Activated CD4-positive, alpha-beta T cell treated with anti-CD3 and anti-CD28 coated beads for 36 hours (primary cell): Measurements from ENCODE around the gene MAPRE2. TPM values are rescaled to one million over a fixed set of nuclear protein-coding genes. Genes with fewer than 3 reads are reported as not detected.

Experiments
- ATAC-seq: fragments of 200-7000 bp; cut with Tn5 transposase; one replicate; pipeline ENCODE4 v1.10.0; 2021; ENCODE audit warnings: mild to moderate bottlenecking, moderate library complexity
- CTCF ChIA-PET: fragments of 350-600 bp; sonication (Branson Sonifier 250); formaldehyde crosslinking; loops from one replicate; lab custom pipeline; 2021; ENCODE audit warnings: antibody characterized with exemption; lab: Charles Lee
- POLR2A ChIA-PET: fragments of 350-600 bp; sonication (Branson Sonifier 250); formaldehyde crosslinking; loops from one replicate; lab custom pipeline; 2021; ENCODE audit warnings: antibody characterized with exemption, inconsistent platforms; lab: Charles Lee
- DNase-seq: peaks from one replicate; pipeline ENCODE4 v3.0.0-alpha.2; 2020
- H3K27ac Mint-ChIP-seq: one replicate; pipeline ENCODE4 v1.8.0; 2021; ENCODE audit warnings: mixed read lengths
- H3K27me3 Mint-ChIP-seq: one replicate; pipeline ENCODE4 v1.8.0; 2021; ENCODE audit warnings: mixed read lengths
- H3K36me3 Mint-ChIP-seq: one replicate; pipeline ENCODE4 v1.8.0; 2021; ENCODE audit warnings: low read depth, mixed read lengths
- H3K4me1 Mint-ChIP-seq: one replicate; pipeline ENCODE4 v1.8.0; 2021; ENCODE audit warnings: mixed read lengths
- H3K4me3 Mint-ChIP-seq: one replicate; pipeline ENCODE4 v1.8.0; 2021; ENCODE audit warnings: mild to moderate bottlenecking, moderate library complexity, mixed read lengths
- H3K9me3 Mint-ChIP-seq: one replicate; pipeline ENCODE4 v1.8.0; 2021; ENCODE audit warnings: low read depth, mixed read lengths
- intact Hi-C, 2 experiments: fragments of 100-400 bp; cut with DNase I in 1 of 2; cut with micrococcal nuclease in 1 of 2; formaldehyde crosslinking; loops; one replicate each; pipeline versions ENCODE4 v1.14.2 to v1.15.1; 2022 to 2024; cut with DNase I, micrococcal nuclease
- total RNA-seq, 2 experiments: library from RNA; stranded (reverse); gene quantifications; one replicate each; pipeline ENCODE4 v1.2.3, GENCODE V29; 2021

MAPRE2 gene
- total RNA-seq, 2 experiments from 2014 or later = 59.4 to 83.8 TPM

DNA sequence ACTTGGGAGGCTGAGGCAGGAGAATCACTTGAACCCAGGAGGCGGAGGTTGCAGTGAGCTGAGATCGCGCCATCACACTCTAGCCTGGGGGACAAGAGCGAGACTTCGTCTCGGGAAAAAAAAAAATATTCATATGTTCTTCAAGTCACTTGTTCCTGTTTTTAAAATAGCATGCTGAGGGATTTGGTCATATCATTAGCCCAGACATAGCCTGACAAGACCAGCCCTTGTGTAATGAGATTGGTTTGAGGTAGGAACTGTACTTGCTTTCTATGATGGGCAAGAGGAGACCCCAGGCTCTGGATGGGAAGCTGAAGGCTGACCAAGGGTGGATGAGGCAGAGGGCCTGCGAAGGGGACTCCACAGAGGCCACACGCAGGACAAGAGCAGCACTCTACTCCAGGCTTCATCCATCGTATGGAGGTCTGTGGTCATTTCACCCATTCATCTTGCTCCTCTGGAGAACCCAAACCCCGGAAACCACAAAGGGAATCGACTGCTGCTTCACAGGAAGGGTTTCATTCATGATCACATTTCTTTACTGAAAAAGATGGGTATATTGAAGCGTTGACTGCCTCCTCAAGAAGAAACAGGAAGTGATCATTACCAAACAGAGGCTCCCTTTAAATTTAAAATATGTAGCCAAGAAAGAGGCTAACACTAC is 112.5 kb downstream of the MAPRE2 start:
- peaks cover 7% of the 10 kb centered on the region for H3K36me3 Mint-ChIP-seq
- H3K4me1 Mint-ChIP-seq = peaks cover 19% of the 10 kb centered on the region
- H3K4me3 Mint-ChIP-seq = no peak overlapping the region
- POLR2A ChIA-PET = interaction anchor here (0.7 kb wide), 1 partner anchor 173 kb away, joined by 3 read pairs; no protein-coding TSS in a partner anchor
- no peak for DNase-seq
- H3K9me3 Mint-ChIP-seq = peaks cover 4% of the 10 kb centered on the region
- ATAC-seq = no peak
- no peaks in the 10 kb centered on the region for H3K27me3 Mint-ChIP-seq
- CTCF ChIA-PET = interaction anchor here (1.7 kb wide), 1 partner anchor 10 kb away, joined by 5 read pairs; no protein-coding TSS in a partner anchor
- intact Hi-C loops = no loop called here
- H3K27ac Mint-ChIP-seq = no peak overlapping the region

DNA sequence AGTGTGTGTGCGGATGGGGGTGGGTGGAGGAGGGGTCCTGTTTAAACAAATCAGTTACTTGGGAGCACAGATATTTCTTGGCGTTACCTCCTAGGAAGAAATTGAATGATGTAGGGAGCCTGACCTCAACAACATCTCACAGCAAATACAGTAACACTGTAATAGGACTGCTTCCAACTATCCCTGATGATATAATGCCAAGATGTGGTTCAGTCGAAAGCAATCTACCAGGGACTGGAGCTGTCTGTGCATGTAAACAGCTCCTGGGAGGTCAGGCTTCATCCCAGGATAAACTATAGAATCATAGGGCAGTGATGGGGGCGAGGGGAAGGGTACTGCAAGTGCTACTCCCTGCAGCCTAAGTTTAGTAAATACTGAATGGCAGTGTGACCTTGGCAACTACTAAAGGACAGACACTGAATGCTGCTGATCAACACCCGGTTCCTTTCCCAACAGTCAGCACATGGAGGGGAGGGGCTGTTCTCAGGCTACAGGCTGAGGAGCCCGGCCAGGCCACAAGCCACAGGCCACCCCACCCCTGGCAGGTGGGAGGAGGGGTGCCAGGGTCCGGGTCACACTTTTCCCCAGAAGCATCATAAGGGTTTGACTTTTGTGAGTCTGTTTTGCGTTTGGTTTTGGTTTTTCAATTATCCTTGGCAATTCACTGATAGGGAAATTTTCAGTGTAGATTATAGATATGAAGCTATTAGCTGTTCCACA is 114.3 kb downstream of the MAPRE2 start:
- DNase-seq (no peak), ATAC-seq (no peak)
- CTCF ChIA-PET = no interaction called here
- POLR2A ChIA-PET = no interaction called here
- peaks cover 31% of the 10 kb centered on the region for H3K4me1 Mint-ChIP-seq
- H3K27me3 Mint-ChIP-seq = no peaks in the 10 kb centered on the region
- no peak overlapping the region for H3K4me3 Mint-ChIP-seq
- intact Hi-C loops = loop anchor here (5.0 kb wide), 1 partner anchor 293 kb away; no protein-coding TSS in a partner anchor
- H3K9me3 Mint-ChIP-seq = no peaks in the 10 kb centered on the region
- H3K36me3 Mint-ChIP-seq = no peaks in the 10 kb centered on the region
- no peak overlapping the region for H3K27ac Mint-ChIP-seq

DNA sequence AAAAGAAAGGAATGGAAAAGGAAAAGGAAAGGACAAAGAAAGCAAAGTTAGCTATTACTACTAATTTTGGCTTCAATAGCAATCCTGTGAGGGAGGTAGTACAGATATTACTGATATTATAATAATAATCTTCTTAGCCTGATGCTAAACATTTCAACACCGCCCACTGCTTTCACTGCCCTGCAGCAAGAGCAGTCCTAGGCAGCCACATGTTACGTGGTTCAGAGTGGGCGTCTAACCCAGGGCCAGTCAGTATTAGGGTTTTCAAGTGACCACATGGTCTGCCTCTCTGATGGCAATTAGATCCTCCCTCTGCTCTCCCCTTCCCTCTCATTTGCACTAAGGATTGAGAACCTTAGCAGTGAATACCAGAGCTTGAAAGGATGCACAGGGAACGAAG is 116.0 kb downstream of the MAPRE2 start:
- DNase-seq = no peak
- peaks cover 31% of the 10 kb centered on the region for H3K4me1 Mint-ChIP-seq
- H3K4me3 Mint-ChIP-seq = no peak overlapping the region
- ChIA-PET CTCF (interaction anchor here (1.1 kb wide), 1 partner anchor 14 kb away, joined by 3 read pairs; no protein-coding TSS in a partner anchor), POLR2A (no interaction called here)
- no peak for ATAC-seq
- no peaks in the 10 kb centered on the region for H3K36me3 Mint-ChIP-seq
- H3K27me3 Mint-ChIP-seq = no peaks in the 10 kb centered on the region
- H3K27ac Mint-ChIP-seq = no peak overlapping the region
- no peaks in the 10 kb centered on the region for H3K9me3 Mint-ChIP-seq
- intact Hi-C loops = loop anchor here (5.0 kb wide), 1 partner anchor 295 kb away; no protein-coding TSS in a partner anchor

DNA sequence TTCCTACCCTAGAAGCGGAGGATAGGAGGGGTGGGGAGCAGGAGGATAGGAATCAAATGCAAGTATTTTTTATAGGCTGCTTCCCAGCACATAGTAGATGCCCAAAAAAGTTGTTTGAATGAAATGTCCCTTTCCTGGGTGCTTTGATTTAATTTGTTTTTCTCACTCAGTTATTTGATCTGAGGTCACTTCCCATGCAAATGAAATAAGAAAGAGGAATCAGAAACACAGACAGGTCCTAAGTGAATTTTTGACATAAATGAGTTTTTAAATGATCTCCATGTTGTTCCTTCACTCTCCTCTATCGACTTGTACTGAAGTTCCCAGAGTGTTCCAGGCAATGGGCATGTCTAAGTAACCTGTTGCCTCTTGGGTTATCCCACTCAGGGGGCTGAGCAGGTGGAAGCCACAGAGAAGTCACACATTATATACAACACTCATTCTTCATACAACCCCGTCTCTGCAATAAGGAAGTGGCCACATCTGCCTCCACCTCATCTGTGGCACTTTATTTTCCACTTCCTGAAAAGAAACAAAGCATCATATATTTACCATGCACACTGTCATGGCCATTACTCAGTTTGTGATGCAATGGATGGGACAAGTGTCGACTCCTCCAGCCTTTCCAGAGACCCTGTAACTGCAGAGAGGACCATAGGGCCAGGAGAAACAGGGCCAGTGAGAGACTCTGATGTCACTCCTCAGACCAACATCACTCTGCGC is 117.7 kb downstream of the MAPRE2 start:
- ATAC-seq = peak; percentile 78
- POLR2A ChIA-PET = interaction anchor here (0.5 kb wide), 1 partner anchor 10 kb away, joined by 4 read pairs; no protein-coding TSS in a partner anchor
- DNase-seq = peak; percentile 51
- Mint-ChIP-seq H3K4me1 (peaks cover 28% of the 10 kb centered on the region), H3K27ac (peak overlapping the region; percentile 94), H3K27me3 (no peaks in the 10 kb centered on the region), H3K4me3 (no peak overlapping the region), H3K36me3 (no peaks in the 10 kb centered on the region), H3K9me3 (no peaks in the 10 kb centered on the region)
- intact Hi-C loops = loop anchor here (5.0 kb wide), 1 partner anchor 297 kb away; no protein-coding TSS in a partner anchor
- CTCF ChIA-PET = interaction anchor here (0.7 to 1.5 kb wide), 5 partner anchors 12 to 180 kb away, joined by 3 to 5 read pairs (median 3); no protein-coding TSS in a partner anchor

DNA sequence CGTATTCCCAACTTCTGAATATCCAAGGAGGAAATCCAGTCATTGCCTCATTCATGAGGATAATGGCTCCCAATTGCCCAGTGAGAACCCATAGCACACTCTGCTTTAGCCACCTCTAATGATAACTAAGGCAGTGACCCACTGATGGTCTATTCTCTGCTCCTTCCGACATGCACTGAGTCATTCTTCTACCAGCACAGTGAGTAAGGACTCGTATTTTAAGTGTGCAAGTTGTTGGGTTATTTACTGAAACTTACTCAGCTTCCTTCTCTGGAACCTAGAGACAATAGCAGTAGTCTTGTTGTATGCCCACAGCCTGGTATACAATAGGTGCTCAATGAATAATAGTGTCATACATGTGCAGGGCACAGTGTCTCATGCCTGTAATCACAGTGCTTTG is 118.6 kb downstream of the MAPRE2 start:
- no peaks in the 10 kb centered on the region for H3K36me3 Mint-ChIP-seq
- H3K9me3 Mint-ChIP-seq = no peaks in the 10 kb centered on the region
- ATAC-seq (peak; percentile 89), DNase-seq (peak; percentile 42)
- no peaks in the 10 kb centered on the region for H3K27me3 Mint-ChIP-seq
- POLR2A ChIA-PET = no interaction called here
- H3K4me3 Mint-ChIP-seq = no peak overlapping the region
- H3K4me1 Mint-ChIP-seq = peaks cover 20% of the 10 kb centered on the region
- intact Hi-C loops = loop anchor here (5.0 kb wide), 1 partner anchor 297 kb away; no protein-coding TSS in a partner anchor
- H3K27ac Mint-ChIP-seq = peak overlapping the region; percentile 94
- CTCF ChIA-PET = interaction anchor here (0.6 to 1.5 kb wide), 5 partner anchors 11 to 181 kb away, joined by 3 to 4 read pairs (median 3); no protein-coding TSS in a partner anchor

DNA sequence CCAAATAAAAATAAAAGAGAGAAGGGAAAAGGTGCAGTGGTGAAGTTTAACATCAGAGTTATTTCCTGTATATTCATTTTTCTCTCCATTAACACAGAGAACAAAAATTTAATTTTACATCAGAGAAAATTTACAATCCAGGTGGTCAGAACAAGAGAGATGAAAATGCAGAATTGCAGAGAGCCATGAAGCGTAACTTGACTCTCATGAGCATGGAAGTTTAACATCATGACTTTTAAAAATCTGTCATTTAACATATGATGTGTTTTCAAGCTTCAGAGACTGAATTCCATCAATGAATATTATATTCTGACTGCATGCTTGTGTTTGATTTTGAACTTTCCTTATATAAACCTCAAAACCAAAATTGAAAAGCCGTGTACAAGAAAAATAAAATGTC is 120.3 kb downstream of the MAPRE2 start:
- H3K4me1 Mint-ChIP-seq = peaks cover 20% of the 10 kb centered on the region

DNA sequence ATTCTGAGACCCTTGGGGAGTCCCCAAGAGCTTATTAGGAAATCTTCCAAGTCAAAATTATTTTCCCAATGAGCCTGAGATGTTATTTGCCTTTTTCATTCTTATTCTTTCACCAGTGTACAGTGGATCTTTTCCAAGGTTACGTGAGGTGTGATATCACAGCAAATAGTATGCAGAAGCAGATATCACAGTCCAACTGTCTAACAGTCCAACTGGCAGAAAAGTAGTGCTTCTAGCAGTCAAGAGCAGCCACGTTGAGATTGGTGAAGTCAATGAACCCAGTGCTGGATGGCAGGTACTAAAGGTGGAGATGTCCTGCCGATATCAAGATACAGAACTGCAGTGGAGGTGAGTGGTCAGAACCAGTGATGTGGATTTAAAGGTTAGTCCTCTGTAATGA is 120.7 kb downstream of the MAPRE2 start:
- CTCF ChIA-PET = interaction anchor here (0.7 to 1.4 kb wide), 3 partner anchors 145 to 296 kb away, joined by 3 to 4 read pairs (median 3); no protein-coding TSS in a partner anchor
- Mint-ChIP-seq H3K36me3 (no peaks in the 10 kb centered on the region), H3K9me3 (no peaks in the 10 kb centered on the region), H3K27me3 (no peaks in the 10 kb centered on the region), H3K4me1 (peaks cover 20% of the 10 kb centered on the region), H3K4me3 (no peak overlapping the region), H3K27ac (no peak overlapping the region)
- DNase-seq = no peak
- intact Hi-C loops = no loop called here
- ATAC-seq = no peak
- POLR2A ChIA-PET = no interaction called here

More for the DNA sequence above, 120.3 kb downstream of the MAPRE2 start:
- Mint-ChIP-seq H3K27me3 (no peaks in the 10 kb centered on the region), H3K36me3 (no peaks in the 10 kb centered on the region), H3K4me3 (no peak overlapping the region), H3K9me3 (no peaks in the 10 kb centered on the region), H3K27ac (no peak overlapping the region)
- ATAC-seq (no peak), DNase-seq (no peak)
- ChIA-PET POLR2A (no interaction called here), CTCF (interaction anchor here (1.4 kb wide), 1 partner anchor 295 kb away, joined by 3 read pairs; no protein-coding TSS in a partner anchor)
- intact Hi-C loops = no loop called here

DNA sequence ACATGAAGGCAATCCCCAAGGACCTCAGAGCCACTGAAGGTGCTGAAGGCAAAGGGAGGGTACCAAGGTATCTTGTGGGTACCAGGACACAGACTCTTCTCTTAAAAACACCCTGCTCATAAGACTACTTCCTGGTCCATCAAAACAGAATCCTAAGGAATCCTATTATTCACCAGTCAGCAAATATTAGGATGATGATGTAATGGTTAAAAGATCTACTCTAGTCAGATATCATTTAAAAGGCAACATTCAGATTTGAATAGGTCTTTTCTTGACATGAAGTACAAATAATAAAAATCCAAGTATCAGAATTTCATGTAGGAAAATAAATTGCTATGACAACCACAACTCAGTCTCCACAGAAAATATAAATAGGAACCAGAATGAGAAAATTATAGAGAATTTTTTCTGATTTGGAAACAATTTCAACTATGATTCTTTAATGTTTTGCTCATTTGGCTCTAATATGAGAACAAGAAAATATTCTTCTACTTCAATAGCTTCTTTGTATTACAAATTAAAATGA is 121.9 kb downstream of the MAPRE2 start:
- Mint-ChIP-seq H3K4me3 (no peak overlapping the region), H3K36me3 (no peaks in the 10 kb centered on the region), H3K4me1 (peaks cover 19% of the 10 kb centered on the region), H3K27ac (no peak overlapping the region), H3K9me3 (no peaks in the 10 kb centered on the region), H3K27me3 (no peaks in the 10 kb centered on the region)
- CTCF ChIA-PET = interaction anchor here (0.5 to 1.4 kb wide), 2 partner anchors 137 to 297 kb away, joined by 3 read pairs; no protein-coding TSS in a partner anchor
- no peak for DNase-seq
- no peak for ATAC-seq
- POLR2A ChIA-PET = no interaction called here
- intact Hi-C loops = no loop called here

DNA sequence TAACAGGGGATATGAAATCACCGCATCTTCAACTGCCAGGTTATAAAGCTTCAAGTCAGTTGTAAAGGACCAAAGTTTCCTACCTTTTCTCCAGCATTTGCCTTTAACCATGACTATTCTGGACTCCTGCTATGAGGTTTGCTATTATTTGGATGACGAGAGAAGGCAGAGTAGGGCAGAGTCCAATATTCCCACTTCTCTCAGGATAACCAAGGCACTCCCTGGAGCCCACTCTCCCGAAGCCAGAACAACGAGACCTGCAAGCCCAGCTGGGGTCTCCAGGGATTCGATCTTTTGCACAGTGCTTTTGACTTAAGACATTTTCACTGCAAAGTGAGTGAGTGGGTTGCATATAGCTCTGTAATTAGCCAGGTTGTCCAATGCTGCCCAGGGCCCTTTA is 122.5 kb downstream of the MAPRE2 start:
- Mint-ChIP-seq H3K4me1 (peaks cover 13% of the 10 kb centered on the region), H3K36me3 (no peaks in the 10 kb centered on the region), H3K9me3 (no peaks in the 10 kb centered on the region), H3K4me3 (no peak overlapping the region), H3K27ac (no peak overlapping the region), H3K27me3 (no peaks in the 10 kb centered on the region)
- ChIA-PET CTCF (no interaction called here), POLR2A (no interaction called here)
- DNase-seq (no peak), ATAC-seq (no peak)
- intact Hi-C loops = no loop called here

DNA sequence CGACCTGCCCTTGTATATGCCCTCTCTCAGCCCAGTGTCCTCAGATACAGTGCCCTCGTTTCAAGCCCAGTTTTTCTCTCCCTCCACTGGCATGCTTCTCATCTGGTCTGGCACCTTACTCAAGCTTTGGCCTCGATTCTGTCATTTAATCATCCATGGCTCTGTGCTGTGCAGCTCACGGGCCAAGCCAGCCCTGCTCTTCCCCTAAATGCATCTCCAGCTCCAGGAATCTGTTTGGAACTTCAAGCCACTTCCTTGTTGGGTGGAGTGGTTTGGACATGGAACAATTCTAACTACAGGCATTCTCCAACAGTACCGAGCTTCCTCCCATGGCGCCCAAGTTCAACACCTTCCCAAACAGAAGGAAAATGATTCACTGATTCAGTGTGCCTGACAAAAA is 122.9 kb downstream of the MAPRE2 start:
- Mint-ChIP-seq H3K9me3 (no peaks in the 10 kb centered on the region), H3K36me3 (no peaks in the 10 kb centered on the region), H3K27ac (no peak overlapping the region), H3K27me3 (no peaks in the 10 kb centered on the region), H3K4me1 (peaks cover 9% of the 10 kb centered on the region), H3K4me3 (no peak overlapping the region)
- CTCF ChIA-PET = no interaction called here
- POLR2A ChIA-PET = no interaction called here
- ATAC-seq (no peak), DNase-seq (no peak)
- intact Hi-C loops = no loop called here

DNA sequence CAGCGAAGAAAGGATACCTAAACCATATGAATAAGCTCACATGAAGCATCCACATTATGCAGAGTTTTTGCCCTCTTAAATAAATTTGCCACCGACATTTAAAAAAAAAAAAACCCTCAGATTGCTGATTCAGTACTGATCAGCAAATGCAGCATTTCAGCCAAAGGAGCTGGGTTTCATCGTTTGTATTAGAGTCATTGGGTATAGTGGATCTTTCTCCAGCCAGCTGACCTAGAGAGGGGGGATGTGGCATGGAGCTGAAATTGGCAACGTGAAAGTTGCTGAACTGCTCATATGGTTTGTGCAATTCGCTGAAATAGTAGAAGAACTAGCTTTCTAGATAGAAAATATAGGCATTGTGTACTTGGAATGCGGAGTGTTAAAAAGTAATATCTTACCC is 126.1 kb downstream of the MAPRE2 start:
- Mint-ChIP-seq H3K4me3 (no peak overlapping the region), H3K4me1 (peaks cover 15% of the 10 kb centered on the region), H3K36me3 (no peaks in the 10 kb centered on the region), H3K27ac (no peak overlapping the region), H3K27me3 (no peaks in the 10 kb centered on the region), H3K9me3 (no peaks in the 10 kb centered on the region)
- CTCF ChIA-PET = no interaction called here
- POLR2A ChIA-PET = no interaction called here
- DNase-seq (no peak), ATAC-seq (no peak)
- intact Hi-C loops = no loop called here
